SK-N-SH (cell line): Measurements from ENCODE around the gene STAB1.

ENCODE experiments used
- ELF1 ChIP-seq: IDR thresholded peaks from 2 replicates; pipeline ENCODE4 v1.4.0; 2012
- MEF2A ChIP-seq: IDR thresholded peaks from 2 replicates; pipeline ENCODE4 v1.4.0; 2012; ENCODE audit warnings: low read depth, borderline replicate concordance
- RAD21 ChIP-seq: IDR thresholded peaks from 2 replicates; pipeline ENCODE4 v1.6.1; 2012; ENCODE audit warnings: mild to moderate bottlenecking, low read length
- YY1 ChIP-seq: IDR thresholded peaks from 2 replicates; pipeline ENCODE4 v1.4.0; 2012; ENCODE audit warnings: low read depth, mild to moderate bottlenecking
- TF ChIP-seq, protein P1 (sequence below): IDR thresholded peaks from 2 replicates; pipeline ENCODE4 v1.4.0; 2012; ENCODE audit warnings: low read depth, borderline replicate concordance

DNA sequence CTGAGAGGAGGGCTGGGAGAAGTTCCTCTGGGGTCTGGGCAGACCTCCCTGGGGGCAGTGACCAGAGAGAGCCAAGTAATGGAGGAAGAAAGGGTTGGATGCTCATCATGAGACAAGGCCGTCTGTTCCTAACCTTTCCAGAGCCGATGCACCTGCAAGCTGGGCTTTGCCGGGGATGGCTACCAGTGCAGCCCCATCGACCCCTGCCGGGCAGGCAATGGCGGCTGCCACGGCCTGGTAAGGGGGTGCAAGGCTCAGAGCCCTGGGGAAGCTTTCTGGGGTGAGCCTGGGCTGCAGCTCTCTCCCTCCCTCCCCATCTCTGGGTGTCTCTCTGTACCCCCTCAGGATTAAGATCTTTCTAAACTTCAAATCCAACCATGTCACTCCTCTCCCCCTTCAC lies 16.4 kb downstream of the STAB1 start:
- no peak for TF ChIP-seq ELF1
- TF ChIP-seq, protein P1, sequence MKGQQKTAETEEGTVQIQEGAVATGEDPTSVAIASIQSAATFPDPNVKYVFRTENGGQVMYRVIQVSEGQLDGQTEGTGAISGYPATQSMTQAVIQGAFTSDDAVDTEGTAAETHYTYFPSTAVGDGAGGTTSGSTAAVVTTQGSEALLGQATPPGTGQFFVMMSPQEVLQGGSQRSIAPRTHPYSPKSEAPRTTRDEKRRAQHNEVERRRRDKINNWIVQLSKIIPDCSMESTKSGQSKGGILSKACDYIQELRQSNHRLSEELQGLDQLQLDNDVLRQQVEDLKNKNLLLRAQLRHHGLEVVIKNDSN, result no peak
- TF ChIP-seq RAD21, result no peak
- TF ChIP-seq MEF2A, result no peak
- TF ChIP-seq YY1, result no peak
